ENCODE measurements around the gene ASIC2.

- TF ChIP-seq CTCF (IDR thresholded peaks at IDR 0.05) (no peak), EZH2 (IDR thresholded peaks at IDR 0.05; ENCODE audit: borderline replicate concordance, insufficient read depth, low read depth, low read length, poor library complexity, severe bottlenecking) (no peak)
Measured at GRCh38 chr17:33021731-33022408, 271.2 kb downstream of the ASIC2 start.
